Measurements from ENCODE around the gene TSPAN33.

TSPAN33 gene

DNA sequence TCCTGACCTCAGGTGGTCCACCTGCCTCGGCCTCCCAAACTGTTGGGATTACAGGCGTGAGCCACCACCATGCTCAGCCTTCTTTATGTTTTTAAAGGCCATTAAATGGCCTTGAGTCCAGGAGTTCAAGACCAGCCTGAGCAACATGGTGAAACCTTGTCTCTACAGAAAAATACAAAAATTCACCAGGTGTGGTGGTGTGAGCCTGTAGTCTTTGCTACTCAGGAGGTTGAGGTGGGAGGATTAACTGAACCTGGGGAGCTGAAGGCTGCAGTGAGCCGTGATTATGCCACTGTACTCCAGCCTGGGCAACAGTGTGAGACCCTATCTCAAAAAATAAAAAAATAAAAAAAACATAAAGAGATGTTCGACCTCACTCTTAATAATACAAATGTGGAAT is 54.9 kb downstream of the TSPAN33 start:
- TF ChIP-seq, protein P1, sequence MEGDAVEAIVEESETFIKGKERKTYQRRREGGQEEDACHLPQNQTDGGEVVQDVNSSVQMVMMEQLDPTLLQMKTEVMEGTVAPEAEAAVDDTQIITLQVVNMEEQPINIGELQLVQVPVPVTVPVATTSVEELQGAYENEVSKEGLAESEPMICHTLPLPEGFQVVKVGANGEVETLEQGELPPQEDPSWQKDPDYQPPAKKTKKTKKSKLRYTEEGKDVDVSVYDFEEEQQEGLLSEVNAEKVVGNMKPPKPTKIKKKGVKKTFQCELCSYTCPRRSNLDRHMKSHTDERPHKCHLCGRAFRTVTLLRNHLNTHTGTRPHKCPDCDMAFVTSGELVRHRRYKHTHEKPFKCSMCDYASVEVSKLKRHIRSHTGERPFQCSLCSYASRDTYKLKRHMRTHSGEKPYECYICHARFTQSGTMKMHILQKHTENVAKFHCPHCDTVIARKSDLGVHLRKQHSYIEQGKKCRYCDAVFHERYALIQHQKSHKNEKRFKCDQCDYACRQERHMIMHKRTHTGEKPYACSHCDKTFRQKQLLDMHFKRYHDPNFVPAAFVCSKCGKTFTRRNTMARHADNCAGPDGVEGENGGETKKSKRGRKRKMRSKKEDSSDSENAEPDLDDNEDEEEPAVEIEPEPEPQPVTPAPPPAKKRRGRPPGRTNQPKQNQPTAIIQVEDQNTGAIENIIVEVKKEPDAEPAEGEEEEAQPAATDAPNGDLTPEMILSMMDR (IDR thresholded peaks at IDR 0.05): no peak

DNA sequence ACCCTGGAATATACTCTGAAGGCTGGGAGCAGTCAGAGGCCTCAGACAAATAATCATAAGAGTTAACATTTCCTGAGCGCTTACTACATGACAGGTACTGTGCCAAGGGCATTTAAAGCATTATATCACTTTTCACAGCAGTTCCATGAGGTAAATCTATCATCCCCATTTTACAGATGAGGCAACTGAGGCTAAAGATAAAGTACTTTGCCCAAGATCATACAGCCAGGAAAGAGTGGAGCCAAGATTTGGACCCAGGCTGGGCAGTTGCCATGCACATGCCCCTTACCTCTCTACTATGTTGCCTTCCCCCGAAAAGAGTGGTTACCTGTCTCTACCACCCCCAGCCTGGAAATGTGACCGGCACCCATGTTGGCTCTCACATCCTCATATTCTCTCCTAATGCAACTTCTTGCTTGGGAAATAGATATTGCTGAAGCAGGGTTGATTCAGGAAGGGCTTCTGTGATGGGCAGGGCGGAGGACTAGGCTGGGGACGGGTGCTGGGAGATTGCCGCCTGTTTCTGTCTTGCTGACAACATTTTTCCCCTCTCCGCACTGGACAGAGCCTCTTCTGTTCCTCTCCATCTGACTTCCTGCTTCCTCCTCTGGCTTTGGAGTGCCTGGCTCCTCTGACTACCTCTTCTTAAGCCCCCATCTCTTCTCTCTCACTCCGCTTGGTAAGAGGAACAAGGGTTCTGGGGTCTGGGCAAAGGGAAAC is 57.7 kb downstream of the TSPAN33 start:
- TF ChIP-seq, protein P1 (IDR thresholded peaks at IDR 0.05): no peak

DNA sequence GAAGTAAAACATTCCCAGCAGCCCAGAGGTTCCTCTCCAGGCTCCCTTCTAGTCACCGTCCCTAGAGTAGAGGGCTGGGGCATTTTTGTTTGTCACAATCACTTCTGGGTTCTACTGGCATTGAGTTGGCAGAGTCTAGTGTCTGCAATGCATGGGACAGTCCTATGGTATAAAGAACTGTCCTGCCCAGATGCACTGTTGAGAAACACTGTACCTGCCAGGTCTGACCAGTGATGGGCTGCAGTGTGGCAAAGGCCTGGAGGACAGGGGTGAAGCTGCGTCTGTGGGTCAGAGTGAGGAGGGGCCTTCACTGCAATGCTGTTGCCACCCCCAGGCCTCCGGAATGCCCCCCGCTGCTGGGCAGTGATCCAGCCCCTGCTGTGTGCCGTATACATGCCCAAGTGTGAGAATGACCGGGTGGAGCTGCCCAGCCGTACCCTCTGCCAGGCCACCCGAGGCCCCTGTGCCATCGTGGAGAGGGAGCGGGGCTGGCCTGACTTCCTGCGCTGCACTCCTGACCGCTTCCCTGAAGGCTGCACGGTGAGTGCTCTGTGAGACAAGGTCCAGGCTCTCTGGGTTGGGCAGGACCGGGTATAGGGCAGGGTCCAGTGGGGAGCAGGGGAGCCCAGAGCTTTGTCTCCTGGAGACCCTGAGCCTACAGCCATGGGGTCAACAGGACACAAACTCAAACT is 58.7 kb downstream of the TSPAN33 start:
- TF ChIP-seq, protein P1 (IDR thresholded peaks at IDR 0.05): no peak

DNA sequence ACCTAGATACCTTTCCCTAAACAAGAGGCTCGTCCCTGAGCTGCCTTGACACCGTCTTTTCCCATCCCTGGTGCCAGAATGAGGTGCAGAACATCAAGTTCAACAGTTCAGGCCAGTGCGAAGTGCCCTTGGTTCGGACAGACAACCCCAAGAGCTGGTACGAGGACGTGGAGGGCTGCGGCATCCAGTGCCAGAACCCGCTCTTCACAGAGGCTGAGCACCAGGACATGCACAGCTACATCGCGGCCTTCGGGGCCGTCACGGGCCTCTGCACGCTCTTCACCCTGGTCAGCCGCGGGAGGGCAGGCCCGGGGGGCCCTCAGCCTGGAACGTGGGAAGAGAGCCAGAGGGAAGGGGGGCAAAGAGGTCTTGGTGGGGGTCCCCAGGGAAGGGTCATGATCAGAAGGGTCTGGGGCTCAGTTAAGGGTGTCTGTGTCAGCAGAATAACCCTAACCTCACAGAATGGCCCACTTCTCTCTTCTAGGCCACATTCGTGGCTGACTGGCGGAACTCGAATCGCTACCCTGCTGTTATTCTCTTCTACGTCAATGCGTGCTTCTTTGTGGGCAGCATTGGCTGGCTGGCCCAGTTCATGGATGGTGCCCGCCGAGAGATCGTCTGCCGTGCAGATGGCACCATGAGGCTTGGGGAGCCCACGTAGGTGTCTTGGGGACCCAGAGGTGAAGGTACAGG is 60.8 kb downstream of the TSPAN33 start:
- TF ChIP-seq, protein P1 (IDR thresholded peaks at IDR 0.05): no peak

DNA sequence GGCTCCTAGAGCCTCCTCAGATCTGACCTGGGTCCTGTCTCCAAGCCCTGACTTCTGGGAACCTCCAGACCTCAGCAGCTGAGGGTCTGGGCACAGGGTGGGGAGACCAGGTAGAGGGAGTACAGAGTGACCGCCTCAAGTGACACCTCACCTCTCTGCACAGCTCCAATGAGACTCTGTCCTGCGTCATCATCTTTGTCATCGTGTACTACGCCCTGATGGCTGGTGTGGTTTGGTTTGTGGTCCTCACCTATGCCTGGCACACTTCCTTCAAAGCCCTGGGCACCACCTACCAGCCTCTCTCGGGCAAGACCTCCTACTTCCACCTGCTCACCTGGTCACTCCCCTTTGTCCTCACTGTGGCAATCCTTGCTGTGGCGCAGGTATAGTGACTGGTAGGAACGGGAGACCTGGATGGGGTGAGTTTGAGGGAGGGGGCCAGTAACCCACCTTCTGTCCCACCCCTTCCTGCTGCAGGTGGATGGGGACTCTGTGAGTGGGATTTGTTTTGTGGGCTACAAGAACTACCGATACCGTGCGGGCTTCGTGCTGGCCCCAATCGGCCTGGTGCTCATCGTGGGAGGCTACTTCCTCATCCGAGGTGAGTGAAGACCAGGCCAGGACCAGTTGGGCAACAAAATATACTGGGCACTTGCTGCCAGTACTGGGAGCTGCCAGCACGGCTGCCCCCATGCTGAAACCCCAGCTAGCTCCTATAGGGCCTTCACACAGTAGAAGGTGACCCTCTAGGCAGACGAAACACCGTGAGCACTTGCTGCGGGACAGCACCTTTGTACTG is 61.7 kb downstream of the TSPAN33 start:
- TF ChIP-seq, protein P1 (IDR thresholded peaks at IDR 0.05): no peak

DNA sequence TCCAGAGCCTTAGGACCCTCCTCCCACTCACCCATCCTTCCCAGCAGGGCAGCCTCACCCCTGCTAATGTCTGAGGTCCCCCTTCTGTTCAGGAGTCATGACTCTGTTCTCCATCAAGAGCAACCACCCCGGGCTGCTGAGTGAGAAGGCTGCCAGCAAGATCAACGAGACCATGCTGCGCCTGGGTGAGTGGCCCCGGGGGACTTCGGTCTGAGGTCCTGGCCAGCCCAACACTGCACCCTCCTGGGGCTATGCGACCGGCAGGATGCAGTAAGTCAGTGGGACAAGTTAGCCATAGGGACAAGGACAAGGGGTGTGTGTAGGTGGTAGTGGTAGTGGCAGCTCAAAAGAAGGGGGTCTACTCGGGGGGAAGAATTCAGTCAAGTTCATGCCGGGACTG is 64.2 kb downstream of the TSPAN33 start:
- TF ChIP-seq, protein P1 (IDR thresholded peaks at IDR 0.05): no peak
